Thyroid gland (tissue), 4 donors: ENCODE measurements around the gene DNAJC30. TPM values are rescaled to one million over a fixed set of nuclear protein-coding genes. Genes with fewer than 3 reads are reported as not detected.

Source experiments
- DNase-seq, 2 donors: peaks; one replicate each; pipeline ENCODE4 v3.0.0-alpha.2; 2019
- H3K27ac ChIP-seq, 3 donors: fragments of 200-600 bp; sonication (generic); 1 replicate in 2 of 3; 2 replicates in 1 of 3; pipeline ENCODE4 v1.5.1; 2016 to 2019; ENCODE audit warnings: mild to moderate bottlenecking in 1 of 3, moderate library complexity in 1 of 3
- H3K27me3 ChIP-seq: fragments of 200-600 bp; sonication (generic); one replicate; pipeline ENCODE4 v1.5.1; 2019
- H3K36me3 ChIP-seq, 2 donors: fragments of 200-600 bp; sonication (generic); one replicate each; pipeline ENCODE4 v1.5.1; 2016 to 2019
- H3K4me1 ChIP-seq, 2 donors: fragments of 200-600 bp; sonication (generic); one replicate each; pipeline ENCODE4 v1.5.1; 2017 to 2019
- H3K4me3 ChIP-seq, 3 donors: fragments of 200-600 bp; sonication (generic); replicated peaks in 1 of 3; 1 replicate in 2 of 3; 2 replicates in 1 of 3; pipeline ENCODE4 v1.5.1; 2016; ENCODE audit warnings: mild to moderate bottlenecking in 1 of 3
- H3K9me3 ChIP-seq: fragments of 200-600 bp; sonication (generic); one replicate; pipeline ENCODE4 v1.5.1; 2017
- POLR2A ChIP-seq, 2 donors: fragments of 450-650 bp; IDR thresholded peaks; one replicate each; pipeline ENCODE4 v1.6.1; 2017; ENCODE audit warnings: antibody characterized with exemption in 2 of 2, mild to moderate bottlenecking in 2 of 2, moderate library complexity in 1 of 2
- WGBS, 2 donors: methylation state at CpG; one replicate each; pipeline ENCODE4 v1.1.5; 2017; 5-methylcytosine and 5-hydroxymethylcytosine counted together
- intact Hi-C: fragments of 100-400 bp; cut with DNase I; formaldehyde crosslinking; loops from one replicate; pipeline ENCODE4 v1.15.1; 2023
- total RNA-seq, 4 donors: library from RNA; depleted of rRNA; stranded (reverse); fragments of >200 nt; gene quantifications; one replicate each; pipeline ENCODE4 v1.2.3, GENCODE V29; 2016
- TF ChIP-seq, protein P1 (sequence below), 6 experiments: fragments of 200-600 bp in 3 of 6; fragments of 450-650 bp in 3 of 6; sonication (generic) in 3 of 6; IDR thresholded peaks; one replicate each; pipeline ENCODE4 v1.5.1; 2016 to 2019; ENCODE audit warnings: antibody characterized with exemption in 6 of 6, mild to moderate bottlenecking in 2 of 6, inconsistent platforms in 1 of 6, moderate library complexity in 1 of 6

The DNAJC30 gene
- total RNA-seq, 4 donors from 2014 or later = 9.0 to 19.1 (median 14.8) TPM

GRCh38 chr7:73708961-73709549 is 25.8 kb upstream of the DNAJC30 start:
- H3K27me3 ChIP-seq = no peaks in the 10 kb centered on the region
- H3K4me3 ChIP-seq = no peak overlapping the region
- DNase-seq = no peak
- intact Hi-C loops = no loop called here
- TF ChIP-seq, protein P1, sequence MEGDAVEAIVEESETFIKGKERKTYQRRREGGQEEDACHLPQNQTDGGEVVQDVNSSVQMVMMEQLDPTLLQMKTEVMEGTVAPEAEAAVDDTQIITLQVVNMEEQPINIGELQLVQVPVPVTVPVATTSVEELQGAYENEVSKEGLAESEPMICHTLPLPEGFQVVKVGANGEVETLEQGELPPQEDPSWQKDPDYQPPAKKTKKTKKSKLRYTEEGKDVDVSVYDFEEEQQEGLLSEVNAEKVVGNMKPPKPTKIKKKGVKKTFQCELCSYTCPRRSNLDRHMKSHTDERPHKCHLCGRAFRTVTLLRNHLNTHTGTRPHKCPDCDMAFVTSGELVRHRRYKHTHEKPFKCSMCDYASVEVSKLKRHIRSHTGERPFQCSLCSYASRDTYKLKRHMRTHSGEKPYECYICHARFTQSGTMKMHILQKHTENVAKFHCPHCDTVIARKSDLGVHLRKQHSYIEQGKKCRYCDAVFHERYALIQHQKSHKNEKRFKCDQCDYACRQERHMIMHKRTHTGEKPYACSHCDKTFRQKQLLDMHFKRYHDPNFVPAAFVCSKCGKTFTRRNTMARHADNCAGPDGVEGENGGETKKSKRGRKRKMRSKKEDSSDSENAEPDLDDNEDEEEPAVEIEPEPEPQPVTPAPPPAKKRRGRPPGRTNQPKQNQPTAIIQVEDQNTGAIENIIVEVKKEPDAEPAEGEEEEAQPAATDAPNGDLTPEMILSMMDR (IDR thresholded peaks at IDR 0.05) = no peak
- no peak for TF ChIP-seq POLR2A (IDR thresholded peaks at IDR 0.05)
- no peaks in the 10 kb centered on the region for H3K4me1 ChIP-seq
- 94 to 98% methylated on average over 8 to 15 of the region's 16 CpGs for WGBS, 2 donors
- H3K9me3 ChIP-seq = no peaks in the 10 kb centered on the region
- no peak overlapping the region for H3K27ac ChIP-seq
- no peaks in the 10 kb centered on the region for H3K36me3 ChIP-seq

GRCh38 chr7:73707045-73707631 is 23.9 kb upstream of the DNAJC30 start:
- H3K4me1 ChIP-seq = no peaks in the 10 kb centered on the region
- intact Hi-C loops = no loop called here
- H3K27ac ChIP-seq = no peak overlapping the region
- H3K9me3 ChIP-seq = no peaks in the 10 kb centered on the region
- WGBS, 2 donors = 78 to 89% methylated on average over 8 to 14 of the region's 15 CpGs
- H3K36me3 ChIP-seq = no peaks in the 10 kb centered on the region
- TF ChIP-seq POLR2A (IDR thresholded peaks at IDR 0.05) = no peak
- TF ChIP-seq, protein P1 (IDR thresholded peaks at IDR 0.05) = no peak
- DNase-seq = peak; percentile 20 to 30
- H3K27me3 ChIP-seq = no peaks in the 10 kb centered on the region
- H3K4me3 ChIP-seq = no peak overlapping the region

GRCh38 chr7:73706126-73707044 is 23.1 kb upstream of the DNAJC30 start:
- no peaks in the 10 kb centered on the region for H3K36me3 ChIP-seq
- DNase-seq = no peak
- H3K27ac ChIP-seq = no peak overlapping the region
- whole genome bisulfite sequencing, 2 donors = 84 to 90% methylated on average over 18 to 25 of the region's 25 CpGs
- no peak overlapping the region for H3K4me3 ChIP-seq
- H3K9me3 ChIP-seq = no peaks in the 10 kb centered on the region
- intact Hi-C loops = no loop called here
- no peaks in the 10 kb centered on the region for H3K4me1 ChIP-seq
- H3K27me3 ChIP-seq = no peaks in the 10 kb centered on the region
- TF ChIP-seq, protein P1 (IDR thresholded peaks at IDR 0.05) = no peak
- no peak for TF ChIP-seq POLR2A (IDR thresholded peaks at IDR 0.05)

DNA sequence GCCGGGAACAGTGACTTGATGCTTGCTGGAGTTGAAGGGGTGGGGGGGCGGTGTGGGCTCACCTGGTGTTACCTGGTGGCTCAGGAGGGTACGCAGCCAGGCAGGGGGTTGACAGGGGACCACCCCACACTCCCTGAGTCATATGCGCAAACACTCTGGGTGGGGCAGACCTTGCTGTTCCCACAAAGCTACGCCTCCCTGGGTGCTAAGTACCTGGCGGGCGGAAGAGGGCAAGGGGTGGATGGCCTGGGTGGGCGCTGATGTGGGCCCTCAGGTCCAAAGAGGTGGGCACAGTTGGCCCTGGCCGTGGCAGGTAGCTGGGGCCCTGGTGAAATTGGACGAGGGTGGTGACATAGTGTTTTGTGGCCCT is 22.3 kb upstream of the DNAJC30 start:
- 96 to 99% methylated on average over 9 of the region's 10 CpGs for WGBS, 2 donors
- no peak for DNase-seq
- Histone ChIP-seq H3K36me3 (no peaks in the 10 kb centered on the region), H3K4me3 (no peak overlapping the region), H3K27ac (no peak overlapping the region), H3K27me3 (no peaks in the 10 kb centered on the region), H3K9me3 (no peaks in the 10 kb centered on the region), H3K4me1 (no peaks in the 10 kb centered on the region)
- intact Hi-C loops = no loop called here
- no peak for TF ChIP-seq POLR2A (IDR thresholded peaks at IDR 0.05)
- TF ChIP-seq, protein P1 (IDR thresholded peaks at IDR 0.05) = no peak
